Vagina (tissue), 2 donors: ENCODE data around the gene MEMO1.

Experiments
- CTCF ChIP-seq, 3 experiments: fragments of 450-650 bp in 2 of 3; fragments of 200-600 bp in 1 of 3; sonication (generic) in 1 of 3; IDR thresholded peaks; one replicate each; pipeline ENCODE4 v1.5.1; 2017 to 2019; ENCODE audit warnings: antibody characterized with exemption in 3 of 3, mild to moderate bottlenecking in 2 of 3, moderate library complexity in 2 of 3
- POLR2A ChIP-seq, 2 donors: fragments of 450-650 bp; IDR thresholded peaks; one replicate each; pipeline ENCODE4 v1.6.1; 2017; ENCODE audit warnings: antibody characterized with exemption in 2 of 2, mild to moderate bottlenecking in 2 of 2, moderate library complexity in 2 of 2

GRCh38 chr2:31886700-31887099 lies 124.1 kb downstream of the MEMO1 start:
- TF ChIP-seq CTCF (IDR thresholded peaks at IDR 0.05) (no peak), POLR2A (IDR thresholded peaks at IDR 0.05) (no peak)
